SK-N-MC (cell line): ENCODE measurements around the gene MGMT.

Experiments
- EZH2 ChIP-seq: fragments of 200-600 bp; sonication (generic); IDR thresholded peaks from one replicate; pipeline ENCODE4 v1.6.1; 2017; ENCODE audit warnings: antibody characterized with exemption
- POLR2AphosphoS5 ChIP-seq: IDR thresholded peaks from 2 replicates; pipeline ENCODE4 v1.6.1; 2012; ENCODE audit warnings: mild to moderate bottlenecking, low read depth, low read length, borderline replicate concordance

DNA sequence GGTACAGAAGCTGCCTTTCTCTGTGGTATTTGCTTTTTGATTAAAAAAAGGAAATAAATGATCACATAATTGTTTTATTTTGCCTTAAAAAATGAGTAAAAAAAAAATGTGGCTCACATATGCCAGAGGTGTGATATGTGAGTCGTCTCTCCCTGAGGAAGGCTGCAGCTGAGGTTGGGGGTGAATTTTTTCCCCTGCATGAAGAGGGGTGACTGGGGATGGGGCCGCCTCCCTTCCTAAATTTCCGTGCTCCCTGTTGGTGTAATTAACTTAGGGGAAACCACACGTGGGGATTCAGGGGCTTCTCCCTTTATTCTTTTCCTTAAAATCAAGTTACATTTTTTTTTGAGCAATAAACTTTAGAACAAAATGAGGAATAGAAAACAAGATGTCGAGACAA lies 35.4 kb downstream of the MGMT start:
- TF ChIP-seq EZH2 (no peak), POLR2AphosphoS5 (no peak)
